IPS-NIHi11 (cell line): ENCODE data around the gene MYADML2.
A peak's percentile ranks its signal among the peaks of the same experiment; 100 is the strongest.
"Not testable (repeated sequence)": the region's sequence is repeated elsewhere in the genome, so short reads cannot be mapped to it uniquely, and the experiment has no call there.

Source experiments
- DNase-seq: peaks from one replicate; pipeline ENCODE4 v3.0.0; 2012; ENCODE audit warnings: mixed read lengths, low spot score

MYADML2 gene

DNA sequence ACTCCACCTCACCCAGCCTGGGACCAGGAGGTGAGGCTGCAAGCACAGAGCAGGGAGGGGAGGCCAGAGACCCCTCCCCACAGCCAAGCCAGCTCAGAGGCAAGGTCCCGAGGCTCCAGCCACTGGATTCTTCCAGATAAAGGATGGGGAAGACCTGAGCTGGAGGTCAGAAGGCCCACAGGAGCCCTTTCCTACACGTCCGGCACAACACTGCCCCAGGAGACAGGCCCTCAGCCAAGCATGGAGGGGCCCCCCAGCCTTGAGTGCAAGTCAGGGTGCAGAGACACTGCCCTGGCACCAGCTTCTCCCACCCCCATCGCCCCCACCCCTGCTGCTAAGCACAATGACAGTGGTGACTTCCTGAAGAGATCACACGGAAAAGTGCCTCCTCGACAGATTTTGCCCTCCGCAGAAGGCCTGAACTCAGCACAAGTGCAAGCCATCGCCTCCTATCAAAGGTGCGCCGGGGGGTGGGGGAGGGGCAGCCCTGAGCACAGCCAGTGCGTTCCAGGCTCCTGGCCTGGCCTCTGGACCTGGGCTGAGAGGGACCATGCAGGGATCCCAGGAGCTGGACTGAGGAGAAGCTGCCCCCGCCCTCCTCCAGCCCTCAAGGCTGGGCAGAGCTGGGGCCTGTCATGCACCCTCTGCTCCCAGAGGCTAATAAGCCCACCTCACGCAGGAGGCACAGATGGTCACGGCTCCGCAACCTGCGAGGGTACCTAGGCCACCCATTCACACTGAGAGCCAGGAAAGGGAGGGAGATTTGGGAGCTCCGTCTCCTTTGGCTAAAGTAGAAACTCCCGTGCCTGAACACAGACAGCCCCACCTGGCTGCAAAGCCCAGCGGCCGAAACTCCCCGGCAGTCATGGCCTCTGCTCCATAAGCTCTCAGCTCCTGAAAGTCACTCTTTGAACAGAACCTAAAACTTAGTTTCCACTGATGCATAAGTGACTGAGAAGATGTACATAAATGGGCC, 22.2 kb downstream of the MYADML2 start:
- no peak for DNase-seq

DNA sequence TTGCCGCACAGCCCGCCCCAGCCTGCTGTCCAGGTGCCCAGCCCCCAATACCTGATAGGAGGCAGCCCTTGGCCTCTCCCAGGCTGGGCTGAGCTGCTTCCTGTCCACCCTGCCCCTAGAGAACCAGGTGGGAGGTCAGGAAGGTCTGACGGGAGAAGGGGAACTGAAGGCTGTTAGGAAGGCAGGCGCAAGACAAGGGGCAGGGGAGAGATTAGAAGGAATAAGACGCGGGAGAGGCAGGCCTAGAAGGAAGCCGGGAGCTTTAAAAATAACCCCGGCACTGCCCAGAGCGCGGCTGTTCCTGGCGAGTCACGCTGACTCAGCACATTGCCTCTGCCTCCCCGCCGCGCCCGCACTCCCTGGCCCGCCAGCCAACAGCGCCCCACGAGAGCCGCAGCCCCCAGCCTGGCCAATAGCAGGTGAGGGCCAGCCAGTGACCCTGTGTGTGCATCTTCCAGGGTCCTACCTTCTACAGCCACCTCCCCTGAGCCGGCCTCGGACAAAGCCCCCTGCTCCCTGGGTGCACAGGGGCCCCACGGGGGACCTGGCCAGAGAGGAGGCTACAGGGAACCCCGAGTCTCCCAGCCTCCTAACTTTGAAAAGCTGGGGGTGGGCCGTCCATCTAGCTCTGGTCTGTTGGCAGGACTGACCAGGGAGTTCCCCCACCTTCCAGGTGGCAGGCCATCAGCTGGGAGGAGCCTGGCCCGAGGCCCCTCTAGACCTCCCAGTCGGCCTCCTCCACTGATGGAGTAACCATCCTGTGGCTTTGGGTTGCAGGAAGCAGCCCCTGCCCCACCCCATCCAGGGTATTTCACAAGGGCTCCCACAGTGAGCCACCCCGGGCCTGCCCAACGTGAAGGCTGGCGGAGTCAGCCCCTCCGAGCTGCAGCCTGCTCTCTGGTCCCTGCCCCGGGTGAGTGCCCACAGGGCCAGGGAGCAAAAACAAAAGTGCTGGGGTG, 23.5 kb downstream of the MYADML2 start:
- peak; percentile 62 for DNase-seq

DNA sequence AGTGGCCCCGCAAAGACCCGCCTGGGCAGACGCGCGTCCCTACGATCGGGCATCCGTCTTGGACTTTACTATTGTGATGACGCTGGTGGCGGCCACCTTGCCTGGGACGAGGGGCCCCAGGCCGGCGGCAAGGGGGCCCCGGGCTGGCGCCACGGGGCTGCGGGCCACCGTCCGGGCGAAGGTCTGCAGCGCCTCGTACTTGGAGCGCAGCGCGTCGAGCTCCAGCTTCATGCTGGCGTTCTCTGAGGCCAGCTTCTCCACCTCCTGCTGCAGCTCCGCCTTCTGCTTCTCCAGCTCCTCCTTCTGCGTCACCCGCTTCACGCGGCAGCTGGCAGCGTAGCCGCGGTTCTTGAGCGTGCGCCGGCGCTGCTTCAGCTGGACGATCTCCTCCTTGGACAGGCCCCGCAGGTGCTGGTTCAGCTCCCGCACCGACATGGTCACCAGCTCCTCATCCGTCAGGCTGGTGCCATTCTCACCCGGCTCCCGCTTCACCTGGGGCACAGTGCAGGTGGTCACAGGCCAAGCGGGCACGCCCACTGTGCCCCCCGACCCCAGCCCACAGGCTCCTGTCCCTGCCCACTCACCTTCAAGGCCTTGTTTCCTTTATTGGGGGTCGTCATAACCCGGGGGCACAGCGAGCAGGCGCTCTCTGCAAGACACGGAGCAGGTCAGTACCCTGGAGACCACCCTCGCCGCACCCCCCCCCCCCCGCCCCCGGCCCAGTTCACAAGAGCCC, 24.3 kb downstream of the MYADML2 start:
- DNase-seq, result no peak

- DNase-seq, result no peak
Measured at GRCh38 chr17:81921996-81922565, 25.0 kb downstream of the MYADML2 start.

- no peak for DNase-seq
Measured at GRCh38 chr17:81921537-81921862, 25.5 kb downstream of the MYADML2 start.

DNA sequence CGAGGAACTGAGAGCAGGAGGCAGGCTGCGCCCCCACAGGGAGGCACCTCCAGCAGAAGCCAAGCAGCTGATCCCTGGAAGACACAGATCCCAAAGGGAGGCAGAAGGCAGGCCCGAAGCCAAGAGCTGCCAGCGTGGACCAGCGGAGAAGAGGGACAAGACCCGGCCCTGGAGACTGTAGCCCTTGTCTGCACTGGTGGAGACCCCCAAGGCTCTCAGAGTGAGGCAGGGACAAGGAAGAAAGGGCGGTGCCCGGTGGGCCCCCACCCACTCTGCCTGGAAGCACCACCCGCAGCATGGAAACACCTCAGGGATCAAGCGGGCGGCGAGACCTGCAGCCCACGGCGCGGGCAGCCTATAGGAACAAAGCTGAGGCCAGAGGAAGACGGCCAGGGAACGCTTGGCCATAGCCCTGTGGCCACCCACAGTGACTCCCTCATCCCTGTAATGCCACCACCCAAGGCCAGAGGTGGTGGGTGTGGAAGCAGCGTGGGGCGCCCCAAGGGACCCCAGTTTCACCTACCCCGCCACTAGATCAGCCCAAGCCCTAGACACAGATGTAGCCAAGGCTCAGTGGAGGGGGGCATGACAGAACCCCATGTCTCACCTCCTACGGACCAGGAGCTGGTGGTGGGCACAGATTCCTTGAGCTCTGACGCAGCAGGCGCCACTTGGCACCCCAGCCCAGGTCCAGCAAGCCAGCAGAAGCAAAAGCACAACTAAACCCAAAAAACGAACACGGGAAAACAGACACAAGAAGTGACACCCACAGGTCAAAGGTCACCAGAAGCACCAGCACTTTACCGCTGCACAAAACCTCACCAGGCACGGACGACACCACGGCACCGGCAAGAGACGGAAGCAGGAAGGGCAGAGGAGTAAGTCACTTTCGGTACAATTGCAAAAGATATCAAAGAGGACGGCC, 26.2 kb downstream of the MYADML2 start:
- DNase-seq, result no peak

GRCh38 chr17:81918832-81919545, 28.0 kb downstream of the MYADML2 start:
- no peak for DNase-seq

DNA sequence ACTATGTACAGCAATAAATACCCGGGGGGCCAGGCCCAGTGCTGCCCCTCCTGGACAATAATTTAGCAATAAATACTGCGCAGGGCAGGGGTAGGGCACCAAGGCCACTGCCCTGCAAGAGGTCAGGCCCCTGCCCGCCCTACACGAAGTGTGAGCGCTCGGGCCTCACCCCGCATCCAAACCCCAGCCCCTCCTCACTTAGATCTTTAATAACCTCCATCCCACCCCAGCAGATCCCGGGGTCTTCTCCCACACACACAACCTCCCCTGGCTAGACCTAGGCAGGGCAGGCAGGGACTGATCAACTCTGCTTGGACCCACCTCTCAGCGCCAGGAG, 28.7 kb downstream of the MYADML2 start:
- not testable (repeated sequence) for DNase-seq

DNA sequence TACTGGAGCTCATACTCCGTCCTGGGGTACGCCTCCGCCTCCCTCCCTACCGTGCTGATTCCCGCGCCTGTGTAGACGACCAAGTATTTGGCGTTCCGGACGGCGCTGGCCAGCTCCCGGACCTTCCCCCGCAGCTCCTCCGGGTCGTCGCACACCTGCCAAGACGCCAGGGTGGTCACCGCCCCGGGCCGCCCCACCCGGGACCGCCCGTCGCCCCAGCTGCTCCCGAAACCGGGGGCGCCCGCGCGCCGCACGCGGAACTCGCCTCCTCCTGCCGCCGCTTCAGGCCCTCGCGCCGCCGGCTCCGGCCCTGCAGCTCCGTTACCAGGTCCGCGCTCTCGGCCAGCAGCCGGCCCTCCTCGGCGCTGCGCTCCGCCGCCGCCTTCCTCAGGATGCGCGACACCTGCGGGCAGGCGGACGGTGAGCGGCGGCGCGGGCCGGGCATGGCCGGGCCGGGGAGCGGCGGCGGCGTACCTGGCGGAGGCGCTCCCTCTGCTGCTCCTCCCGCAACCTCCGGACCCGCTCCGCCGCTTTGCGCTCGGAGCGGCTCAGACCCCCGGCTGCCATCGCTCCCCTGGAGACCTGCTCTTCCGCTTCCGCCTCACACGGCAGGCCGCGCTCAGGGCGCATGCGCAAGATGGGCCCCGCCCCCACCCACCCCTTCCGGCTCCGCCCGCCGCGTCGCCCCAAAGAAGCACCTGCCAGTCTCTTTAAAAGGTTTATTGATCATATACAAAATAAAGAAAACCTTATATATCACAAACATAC, 29.3 kb downstream of the MYADML2 start, which contains the start of gene SIRT7:
SIRT7 (minus strand) TSS at position 612 of the 768 bp plus-strand sequence; CDS start at position 567, 45 bp downstream.
- DNase-seq, result peak; percentile 98

DNA sequence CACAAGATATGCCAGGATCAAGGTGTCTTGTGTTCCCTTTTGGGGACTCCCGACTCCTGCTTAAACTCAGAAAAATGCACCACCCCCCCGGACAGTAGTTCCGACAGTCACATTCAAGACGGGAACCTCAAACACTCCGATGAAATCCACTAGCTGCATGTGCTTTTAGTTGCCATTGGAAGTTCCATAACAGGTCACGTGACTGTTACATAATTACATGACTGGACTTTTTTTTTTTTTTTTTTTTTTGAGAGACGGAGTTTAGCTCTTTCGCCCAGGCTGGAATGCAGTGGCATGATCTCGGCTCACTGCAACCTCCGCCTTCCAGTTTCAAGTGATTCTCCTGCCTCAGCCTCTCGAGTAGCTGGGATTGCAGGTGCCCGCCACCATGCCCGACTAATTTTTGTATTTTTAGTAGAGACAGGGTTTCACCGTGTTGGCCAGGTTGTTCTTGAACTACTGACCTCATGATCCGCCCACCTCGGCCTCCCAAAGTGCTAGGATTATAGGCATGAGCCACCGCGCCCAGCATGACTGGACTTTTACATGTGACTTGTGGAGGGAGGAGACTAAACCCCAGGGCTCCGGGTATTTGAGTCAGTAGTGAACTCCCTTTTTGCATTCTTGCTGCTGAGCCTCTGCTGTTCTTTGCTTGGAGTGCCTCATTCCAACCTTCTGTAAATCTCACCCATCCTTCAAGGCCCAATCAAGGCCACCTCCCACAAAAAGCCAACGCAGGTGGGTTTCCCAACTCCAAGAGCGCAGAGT, 30.6 kb downstream of the MYADML2 start:
- DNase-seq, result no peak

GRCh38 chr17:81915331-81915730, 31.7 kb downstream of the MYADML2 start:
- DNase-seq, result no peak

DNA sequence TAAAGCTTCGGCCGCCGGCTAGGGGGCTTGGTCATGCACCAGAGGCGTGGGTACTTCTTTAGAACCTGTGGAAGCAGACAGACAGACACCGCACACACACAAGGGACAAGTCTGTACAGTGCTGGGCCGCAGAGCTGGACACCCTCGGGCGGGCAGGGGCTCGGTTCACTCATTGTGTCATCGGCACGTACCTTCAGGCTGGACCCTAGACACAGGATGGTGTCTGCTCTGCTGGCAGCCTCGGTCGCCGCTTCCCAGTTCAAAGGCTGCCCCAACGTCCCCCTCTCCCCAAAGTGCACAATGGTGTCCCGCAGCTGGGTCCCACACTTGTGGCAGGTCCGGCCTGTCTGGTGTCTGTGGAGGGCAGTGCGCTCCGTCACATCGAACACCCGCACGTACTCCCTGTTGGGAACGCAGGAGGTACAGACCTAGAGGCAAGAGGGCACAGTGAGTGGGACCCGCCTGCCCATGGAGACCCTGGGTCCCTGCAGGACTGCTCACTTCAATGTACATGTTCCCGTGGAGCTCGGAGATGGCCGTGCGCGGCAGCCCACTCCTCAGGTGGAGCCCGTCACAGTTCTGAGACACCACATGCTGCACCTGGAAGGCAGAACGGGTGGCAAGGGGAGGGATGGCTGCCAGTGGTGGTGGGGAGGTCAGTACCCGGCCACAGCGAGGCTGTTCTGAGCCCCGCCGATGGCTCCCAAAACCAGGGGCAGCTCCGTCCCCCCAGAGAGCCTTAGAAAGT, 32.8 kb downstream of the MYADML2 start:
- no peak for DNase-seq

DNA sequence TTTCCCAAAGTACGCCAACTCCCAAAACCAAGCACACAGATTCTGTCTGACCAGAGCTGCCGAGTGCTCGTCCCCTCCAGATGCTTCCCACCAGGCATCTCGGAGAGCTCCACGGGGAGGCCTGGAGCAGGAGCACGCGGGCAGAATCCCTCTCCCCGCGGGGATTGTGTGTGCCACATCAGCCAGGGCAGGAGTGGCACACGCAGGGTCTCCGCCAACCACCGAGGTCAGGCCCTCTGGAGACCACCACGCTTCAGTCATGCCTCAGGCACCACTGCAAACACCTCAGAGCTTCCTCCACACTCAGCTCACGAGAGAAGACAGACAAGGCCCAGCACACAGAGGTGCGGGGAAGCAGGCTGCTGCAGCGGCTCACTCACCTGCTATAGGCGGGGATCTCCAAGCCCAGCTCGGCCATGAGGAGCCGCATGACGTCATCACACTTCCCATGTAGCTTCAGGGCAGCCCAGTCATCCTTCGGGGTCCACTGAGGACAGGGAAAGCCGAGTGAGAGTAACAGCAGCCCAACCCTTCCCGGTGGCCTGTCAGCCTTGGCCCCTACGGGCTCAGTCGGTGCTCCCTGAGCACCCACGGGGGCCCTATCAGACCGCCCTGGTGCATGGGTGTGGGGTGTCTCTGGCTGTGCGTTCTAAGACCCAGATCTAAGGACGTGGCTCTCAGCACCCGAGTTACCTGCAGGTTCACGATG, 33.5 kb downstream of the MYADML2 start:
- DNase-seq, result no peak

DNA sequence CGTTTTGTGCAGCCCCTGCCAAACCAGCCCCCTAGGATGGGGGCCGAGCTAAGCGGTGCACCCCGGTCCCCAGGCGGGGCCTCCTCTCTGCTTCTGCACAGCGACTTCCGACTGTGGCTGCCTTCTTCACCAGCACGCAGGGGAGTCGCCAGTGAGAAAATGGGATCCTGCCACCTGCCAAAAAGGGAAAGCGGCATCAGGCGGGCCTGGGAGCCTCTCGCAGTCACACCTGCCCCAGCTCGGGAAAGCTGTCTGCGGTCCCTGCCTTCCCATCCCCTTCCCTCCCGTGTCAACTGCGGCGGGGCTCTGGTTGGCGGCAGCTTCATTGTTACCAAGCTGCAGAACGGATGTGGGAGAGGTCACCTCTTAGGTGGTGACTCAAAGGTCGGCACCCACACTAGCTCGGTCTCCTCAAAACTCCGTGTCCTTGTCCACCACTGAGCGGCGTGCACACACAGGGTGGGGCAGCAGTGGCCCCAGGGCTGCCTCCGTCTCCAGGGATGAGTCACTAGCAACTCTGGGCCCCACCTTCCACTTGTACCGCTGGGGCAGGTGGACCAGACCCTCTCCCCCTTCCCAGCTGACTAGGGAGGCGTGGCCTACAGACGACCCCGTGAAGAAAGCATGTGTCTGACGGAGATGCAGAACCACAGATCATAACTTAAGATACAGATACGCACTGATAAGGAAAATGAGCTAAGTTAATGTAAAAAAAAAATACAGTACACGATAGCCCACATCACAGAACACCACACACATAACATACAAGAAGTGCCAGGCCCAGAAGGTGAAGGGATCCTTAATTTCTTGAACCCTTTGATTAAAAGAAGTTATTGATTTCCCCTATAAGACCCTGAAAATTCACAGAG, 34.4 kb downstream of the MYADML2 start:
- DNase-seq, result no peak

DNA sequence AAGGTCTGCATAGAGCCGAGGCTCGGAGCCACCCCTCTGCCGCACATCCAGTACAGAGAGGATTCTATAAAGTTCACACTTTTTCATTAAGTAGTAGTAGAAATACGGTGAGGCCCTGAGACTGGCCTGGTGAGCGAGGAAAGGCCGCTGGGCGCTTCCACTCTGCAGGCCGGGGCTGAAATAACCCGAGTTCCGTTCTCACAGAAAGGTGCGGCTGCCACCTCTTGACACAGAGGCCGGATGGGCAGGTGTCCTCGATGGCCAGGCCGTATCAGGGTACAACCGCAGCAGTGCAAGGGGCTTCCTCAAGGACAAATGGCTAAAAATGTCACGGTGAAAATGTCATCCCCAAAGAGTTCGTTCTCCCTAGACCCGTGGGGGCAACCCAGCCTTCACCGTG, 35.1 kb downstream of the MYADML2 start:
- no peak for DNase-seq
